ENCODE results near the gene RND1.
"Not testable (repeated sequence)": the region's sequence is repeated elsewhere in the genome, so short reads cannot be mapped to it uniquely, and the experiment has no call there.

The RND1 gene

DNA sequence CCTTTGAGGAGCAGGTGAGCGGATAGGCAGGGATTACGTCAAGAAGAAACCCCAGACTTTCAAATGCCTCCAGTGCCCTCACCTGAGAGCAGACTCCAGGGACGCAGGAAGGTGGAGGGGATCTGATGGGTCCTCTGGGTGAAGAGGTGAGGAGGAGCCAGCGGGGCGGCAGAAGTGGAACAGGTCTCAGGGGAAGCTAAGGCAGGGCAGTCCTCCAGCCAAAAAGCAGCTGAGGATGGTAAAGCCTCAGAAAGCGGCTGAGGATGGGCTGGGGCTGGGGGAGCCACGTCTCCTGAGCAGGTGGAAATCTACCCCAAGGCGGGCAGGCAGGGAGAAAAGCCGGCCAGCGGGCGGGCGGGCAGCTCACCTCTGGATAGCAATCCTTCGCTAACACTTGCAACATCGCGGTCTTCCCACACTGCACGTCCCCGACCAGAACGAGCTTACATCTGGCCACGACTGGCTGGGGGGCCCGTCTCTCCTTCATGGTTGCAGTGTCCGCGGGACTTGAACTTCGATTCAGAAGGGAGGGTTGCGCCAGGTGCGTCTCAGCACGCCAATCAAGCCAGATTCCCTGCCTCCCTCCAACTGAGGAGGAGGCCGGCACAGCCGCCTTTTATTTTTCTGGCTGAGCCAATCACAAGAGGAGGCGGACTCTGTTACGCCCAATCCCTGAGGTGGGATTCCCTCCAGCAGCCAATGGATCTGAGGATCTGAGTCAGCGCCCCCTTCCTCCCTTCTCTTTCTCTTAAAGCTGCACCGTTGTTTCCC, at the start of gene RND1:
RND1 (minus strand) TSS at position 590 of the 771 bp plus-strand sequence; CDS start at position 487, 103 bp downstream.
- DNase-seq = peak; percentile 70

DNA sequence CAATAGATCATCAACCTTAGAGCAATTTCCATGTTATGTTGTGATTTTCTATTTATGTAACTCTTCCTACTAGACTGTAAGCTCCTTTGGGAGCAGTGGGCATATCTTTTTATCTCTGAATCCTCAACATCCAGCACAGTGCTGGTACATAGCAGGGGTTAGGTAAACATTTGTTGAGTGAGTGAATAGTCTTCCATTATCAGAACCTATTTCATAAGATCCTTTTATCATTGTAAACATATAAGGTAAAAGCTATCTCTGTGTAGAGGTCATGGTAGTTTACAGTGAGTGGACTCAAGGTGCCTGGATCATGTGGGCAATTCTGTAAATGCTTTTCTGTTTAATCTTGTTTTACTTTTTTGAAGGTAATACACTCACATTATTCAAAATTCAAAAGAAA, 44.5 kb upstream of the RND1 start:
- no peak for DNase-seq

DNA sequence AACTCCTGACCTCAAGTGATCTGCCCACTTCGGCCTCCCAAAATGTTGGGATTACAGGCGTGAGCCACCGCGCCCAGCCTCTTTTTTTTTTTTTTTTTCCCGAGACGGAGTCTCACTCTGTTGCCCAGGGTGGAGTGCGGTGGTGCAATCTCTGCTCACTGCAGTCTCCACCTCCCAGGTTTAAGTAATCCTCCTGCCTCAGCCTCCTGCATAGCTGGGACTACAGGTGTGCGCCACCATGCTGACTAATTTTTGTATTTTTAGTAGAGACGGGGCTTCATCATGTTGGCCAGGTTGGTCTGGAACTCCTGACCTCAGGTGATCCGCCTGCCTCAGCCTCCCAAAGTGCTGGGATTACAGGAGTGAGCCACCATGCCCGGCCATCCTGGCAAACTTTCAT, 44.0 kb upstream of the RND1 start:
- DNase-seq = not testable (repeated sequence)

DNA sequence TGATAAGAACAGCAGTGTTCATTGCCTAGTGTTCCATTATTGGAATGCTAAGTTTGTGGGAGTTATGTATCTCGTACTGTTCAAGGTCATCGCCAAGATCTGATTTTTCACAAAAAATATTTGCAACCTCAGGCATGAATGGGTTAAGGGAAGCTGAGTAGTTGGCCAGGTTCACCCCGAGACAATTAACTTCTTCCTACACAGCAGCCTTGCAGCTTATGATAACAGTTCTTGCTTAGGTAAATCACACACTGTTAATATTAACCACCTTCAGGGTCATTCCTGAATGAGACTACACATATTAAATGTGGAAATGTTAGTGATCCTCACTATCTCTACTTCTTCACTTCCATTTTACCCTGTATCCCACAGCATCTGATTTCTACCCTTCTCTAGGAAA, 41.6 kb upstream of the RND1 start:
- no peak for DNase-seq

DNA sequence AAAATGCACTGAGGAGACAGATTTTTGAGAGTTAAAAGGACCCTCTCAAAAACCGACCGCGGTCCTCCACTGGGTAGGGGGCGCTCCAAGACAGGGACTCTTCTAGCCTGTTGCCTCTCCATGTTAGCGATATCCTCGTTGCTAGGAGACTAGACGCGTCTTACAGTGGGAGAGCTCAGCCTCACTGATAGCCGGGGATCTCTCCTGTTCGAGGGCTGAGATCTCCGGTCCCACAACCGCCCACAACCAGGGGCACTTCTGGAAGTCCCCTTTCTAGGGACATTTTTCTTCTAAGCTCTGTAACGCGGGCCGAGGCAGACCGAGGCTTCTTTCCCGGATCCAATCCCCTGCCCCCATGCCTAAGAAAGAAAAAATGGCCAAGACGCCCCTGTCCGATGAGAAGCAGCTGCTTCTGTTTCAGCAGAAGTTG, 38.3 kb upstream of the RND1 start:
- DNase-seq = peak; percentile 78

DNA sequence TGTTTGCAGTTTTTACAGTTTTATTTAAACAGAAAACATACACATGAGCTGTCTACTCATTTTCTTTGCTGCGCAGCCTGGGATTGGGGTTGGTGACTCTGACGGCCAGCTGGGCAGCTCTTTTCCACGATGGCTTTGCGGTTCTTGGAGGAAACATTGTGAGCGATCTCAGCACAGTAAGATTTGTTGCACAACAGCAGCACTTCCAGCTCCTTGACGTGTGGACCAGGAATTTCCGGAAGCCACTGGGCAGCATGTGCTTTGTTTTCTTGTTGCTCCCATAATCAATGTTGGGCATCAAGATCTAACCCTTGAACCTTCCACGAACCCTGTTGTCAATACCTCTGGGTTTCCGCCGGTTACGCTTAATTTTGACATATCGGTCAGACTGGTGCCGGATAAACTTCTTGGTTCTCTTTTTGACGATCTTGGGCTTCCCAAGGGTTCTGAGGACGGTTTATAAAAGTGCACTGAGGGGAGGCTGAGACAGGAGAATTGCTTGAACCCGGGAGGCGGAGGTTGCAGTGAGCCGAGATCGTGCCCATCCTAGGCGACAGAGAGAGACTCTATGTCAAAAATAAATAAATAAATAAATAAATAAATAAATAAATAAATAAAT, 37.8 kb upstream of the RND1 start:
- no peak for DNase-seq

DNA sequence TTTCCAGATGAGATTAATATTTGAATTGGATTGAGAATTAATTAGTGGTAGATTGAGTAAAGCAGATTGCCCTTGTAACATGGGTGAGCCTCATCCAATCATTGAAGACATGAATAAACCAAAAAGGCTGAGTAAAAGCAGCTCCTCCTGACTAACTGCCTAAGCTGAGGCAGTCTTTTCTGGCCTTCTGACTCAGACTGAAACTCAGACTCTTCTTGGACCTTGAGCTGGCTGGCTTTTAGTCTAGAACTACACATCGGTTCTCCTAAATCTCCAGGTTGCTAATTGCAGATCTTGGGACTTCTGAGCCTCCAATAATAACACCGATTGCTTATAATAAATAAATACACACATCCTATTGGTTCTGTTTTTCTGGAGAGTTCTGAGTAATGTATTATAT, 35.6 kb upstream of the RND1 start:
- no peak for DNase-seq

DNA sequence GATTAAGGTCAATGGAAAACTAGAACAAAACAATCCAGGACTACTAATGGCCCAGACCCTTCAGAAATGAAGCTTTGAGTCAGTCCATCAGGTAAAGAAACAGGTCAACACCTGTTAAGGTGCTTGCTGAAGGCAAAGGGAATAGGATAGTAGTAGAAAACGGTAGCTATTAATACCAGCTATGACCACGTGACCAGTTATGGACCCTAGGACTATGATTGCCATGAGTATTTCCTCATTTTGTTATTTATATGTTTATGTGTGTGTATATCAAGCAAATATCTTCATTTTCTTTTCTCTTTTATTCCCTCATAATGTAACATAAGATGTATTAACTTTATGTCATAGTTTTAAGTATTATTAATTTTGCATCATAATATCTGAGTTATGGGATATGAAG, 34.0 kb upstream of the RND1 start:
- DNase-seq = no peak

DNA sequence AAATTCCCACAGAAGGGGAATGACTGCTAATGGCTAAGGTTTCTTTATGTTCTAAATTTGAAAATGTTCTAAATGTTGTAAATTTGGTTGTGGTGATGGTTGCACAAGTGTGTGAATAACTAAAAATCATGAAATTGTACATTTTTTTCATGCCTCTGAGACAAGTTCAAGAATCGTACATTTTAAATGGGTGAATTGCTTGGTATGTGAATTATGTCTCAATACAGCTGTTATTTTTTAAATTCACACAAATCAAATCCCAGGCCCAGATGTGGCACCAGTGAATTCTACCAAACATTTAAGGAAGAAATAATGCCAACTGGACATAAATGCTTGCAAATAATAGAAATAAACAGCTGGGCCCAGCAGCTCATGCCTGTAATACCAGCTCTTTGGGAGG, 28.6 kb upstream of the RND1 start:
- DNase-seq = no peak

DNA sequence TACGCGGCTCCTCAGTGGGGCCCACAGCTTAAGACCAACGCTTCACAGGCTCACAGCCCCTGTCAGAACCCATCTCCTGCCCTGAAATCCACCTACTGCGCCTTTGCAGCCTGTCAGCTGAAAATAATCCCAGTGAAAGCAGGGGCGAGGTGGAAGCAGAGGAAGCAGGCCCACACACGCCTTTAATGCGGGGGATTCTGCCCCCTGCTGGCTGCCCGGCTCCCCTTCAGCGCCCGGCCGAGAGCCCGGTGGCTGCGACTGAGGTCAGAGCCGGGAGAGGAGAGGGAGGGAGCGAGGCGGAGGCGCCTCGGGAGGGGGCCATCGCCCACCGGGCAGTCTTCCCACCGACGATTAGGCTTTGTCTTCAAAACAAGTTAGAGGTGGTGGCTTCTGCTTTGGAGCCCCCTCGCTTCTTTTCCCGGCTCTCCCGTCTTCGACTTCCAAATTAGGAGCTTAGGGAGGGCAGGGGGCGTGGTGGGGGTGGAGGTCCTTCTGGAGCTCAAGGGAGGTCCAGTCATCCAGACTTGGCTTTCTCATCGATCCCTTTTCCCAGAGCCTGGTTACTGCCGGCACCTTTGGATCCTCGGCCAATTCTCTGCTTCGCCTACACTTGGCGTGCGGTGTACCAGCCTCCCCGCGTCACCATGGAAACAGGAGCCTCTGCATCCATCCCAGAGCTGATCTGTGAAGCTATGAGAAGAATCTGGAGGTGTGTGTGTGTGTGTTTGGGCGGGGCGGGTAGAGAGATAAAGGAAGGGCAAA, 25.2 kb upstream of the RND1 start:
- DNase-seq = peak; percentile 74

DNA sequence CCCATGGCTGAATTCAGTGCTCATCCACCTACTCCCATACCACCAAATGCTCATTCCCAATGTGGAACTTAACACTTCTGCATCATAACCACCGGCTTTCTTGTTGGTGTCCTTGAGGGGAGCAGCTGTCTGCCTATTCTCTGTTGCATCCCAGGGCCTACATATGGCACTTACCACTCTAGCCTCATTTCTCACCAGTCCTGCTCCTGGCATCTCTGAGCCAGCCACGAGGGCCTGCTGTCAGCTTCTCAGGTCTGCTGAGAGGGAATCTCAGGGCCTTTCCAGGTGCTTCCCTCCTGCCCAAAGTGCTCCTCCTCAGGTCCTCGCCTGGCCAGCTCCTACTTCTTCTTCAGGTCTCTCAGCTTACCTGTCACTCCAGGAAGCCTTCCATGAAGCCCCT, 24.0 kb upstream of the RND1 start:
- no peak for DNase-seq

DNA sequence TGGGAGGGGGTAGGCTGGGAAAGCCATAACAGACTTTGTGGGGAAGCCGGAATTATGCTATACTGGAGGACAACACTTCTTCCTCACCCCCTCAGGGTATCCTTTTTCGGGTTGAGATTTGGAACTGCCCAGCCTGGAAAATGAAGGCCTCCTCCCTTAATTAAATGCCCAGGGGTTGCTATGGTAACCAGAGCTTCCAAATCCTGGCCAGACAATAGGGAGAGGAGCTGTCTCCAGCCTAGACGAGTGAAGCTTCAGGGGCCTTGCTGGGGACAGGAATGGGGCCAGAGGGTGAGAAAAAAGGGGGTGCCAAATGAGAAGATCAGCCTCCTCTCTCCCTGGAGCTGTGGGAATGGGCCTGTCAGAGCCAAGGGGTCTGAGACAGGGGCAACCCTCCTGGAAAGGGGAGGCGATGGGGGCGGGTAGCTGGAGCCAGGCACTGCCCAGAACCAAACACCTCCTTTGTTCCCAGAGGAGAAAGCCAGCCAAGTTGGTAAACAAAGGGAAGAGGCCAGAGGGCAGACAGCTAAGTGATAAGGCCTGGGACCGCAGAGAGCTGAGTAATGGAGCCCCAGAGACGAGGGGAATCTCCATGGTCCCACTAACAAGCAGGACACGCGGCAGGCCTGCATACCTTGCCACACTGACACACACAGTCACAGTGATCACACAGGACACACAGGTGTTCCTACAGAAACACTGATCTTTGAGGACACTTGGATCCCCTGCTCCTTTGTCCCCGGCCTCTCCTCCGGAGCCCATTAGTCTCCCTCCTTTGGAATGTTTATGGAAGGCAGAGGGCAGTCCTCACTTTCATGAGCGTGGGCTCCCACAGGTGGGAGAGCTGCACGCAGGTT, 17.9 kb upstream of the RND1 start:
- no peak for DNase-seq

DNA sequence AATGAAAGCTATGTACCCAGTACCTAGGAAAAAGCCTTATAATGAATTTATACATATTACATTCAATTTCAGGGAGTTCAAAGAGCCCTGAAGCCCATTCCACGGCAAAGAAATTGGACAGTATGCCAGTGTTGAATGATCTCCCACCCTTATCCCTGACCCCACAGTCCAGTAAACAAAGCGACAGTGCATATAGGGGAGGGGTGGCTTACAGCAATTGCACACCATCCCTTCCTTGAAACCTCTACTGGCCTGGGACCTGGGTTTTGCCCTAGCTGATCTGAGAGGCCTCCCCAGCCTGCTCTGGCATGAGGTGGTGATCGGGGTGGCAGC, 17.3 kb upstream of the RND1 start:
- DNase-seq = no peak

DNA sequence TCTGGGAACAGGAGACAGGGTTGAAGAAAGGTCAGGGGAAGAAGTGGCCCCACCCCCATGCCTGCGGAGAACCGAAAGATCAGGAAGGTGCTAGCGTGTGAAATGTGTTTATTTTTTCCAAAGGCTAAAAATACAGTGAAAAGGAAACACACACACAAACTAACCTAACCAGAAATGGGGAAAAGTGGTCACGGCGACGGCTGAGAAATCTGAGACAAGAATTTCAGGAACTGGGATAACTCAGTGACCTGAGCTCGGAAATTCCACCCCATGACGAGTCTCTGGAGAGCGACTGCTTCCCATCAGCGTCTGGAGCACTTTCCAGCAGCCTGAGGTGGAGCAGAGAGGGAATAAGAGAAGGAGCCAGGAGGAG, 16.6 kb upstream of the RND1 start:
- no peak for DNase-seq

DNA sequence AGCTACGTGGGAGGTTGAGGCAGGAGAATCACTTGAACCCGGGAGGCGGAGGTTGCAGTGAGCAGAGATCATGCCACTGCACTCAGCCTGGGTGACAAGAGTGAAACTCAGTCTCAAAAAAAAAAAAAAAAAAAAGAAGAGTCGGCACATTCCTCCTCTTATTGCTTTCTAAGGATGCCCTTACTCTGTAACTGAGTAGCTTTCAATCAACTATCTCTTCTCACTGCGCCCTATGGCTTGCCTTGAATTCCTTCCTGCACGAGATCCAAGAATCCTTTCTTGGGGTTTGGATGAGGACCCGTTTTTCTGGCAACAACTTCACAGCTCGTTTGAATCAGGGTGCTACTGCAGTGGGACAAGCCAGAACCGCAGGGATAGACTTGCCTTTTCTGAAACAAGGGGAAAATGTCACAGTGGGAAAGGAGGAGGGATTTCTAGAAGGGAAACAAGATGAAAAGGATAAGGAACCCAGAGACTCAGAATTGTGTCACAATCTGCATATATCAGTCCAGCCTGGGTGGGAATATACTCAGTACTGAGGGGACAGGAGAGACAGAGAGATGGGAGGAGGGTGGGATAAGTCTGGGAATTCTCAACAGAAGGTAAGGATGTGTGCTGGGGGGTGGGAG, 16.1 kb upstream of the RND1 start:
- no peak for DNase-seq

DNA sequence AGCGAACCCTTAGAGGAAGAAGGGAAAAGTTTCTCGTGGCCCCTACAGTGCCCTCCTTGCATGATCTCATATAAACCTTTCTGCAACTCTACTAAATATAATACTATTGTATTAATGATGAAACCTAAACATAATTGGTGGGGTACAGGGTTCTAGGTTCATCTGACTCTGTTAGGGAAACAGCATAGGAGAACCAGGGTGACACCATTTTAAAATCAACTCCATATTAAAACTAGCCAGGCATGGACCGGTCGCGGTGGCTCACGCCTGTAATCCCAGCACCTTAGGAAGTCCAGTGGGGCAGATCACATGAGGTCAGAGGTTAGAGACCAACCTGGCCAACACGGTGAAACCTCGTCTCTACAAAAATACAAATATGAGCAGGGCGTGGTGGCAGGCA, 15.0 kb upstream of the RND1 start:
- no peak for DNase-seq

DNA sequence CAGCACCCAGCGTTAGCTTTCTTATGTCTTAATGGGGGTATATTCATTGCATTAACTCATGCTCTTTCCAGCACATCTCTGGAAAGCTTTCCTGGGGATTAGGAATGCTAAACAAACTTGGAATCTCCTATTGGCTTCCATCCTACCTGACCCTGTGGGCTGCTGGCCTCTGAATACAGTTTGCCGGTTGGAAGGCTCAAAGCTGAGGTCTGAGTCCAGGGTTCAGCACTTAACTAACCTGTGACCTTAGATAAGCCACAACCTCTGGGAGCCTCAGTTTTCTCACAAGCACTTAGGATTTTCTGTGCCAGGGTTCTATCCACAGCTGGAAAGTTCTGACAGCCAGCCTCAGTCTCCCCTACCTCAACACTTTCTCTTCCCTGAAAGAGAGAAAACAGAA, 12.9 kb upstream of the RND1 start:
- no peak for DNase-seq

DNA sequence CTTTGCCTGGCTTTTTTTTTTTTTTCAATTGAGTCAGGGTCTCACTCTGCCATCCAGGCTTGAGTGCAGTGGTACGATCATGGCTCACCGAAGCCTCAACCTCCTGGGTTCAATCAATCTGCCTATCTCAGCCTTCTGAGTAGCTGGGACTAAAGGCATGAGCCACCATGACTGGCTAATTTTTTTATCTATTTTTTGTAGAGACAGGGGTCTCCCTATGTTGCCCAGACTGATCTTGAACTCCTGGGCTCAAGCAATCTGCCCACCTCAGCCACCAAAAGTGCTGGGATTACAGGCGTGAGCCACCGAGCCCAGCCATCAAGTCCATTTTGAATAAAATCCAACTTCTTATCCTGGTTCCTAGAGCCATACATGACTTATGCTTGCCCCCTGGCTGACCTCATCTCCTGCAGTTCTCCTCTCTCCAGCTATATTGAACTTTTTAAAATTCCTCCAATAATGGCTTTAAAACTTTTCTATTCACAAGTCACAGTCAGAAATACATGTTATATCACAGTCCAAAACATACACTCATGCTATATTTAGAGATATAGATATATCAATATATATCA, 10.4 kb upstream of the RND1 start:
- no peak for DNase-seq

DNA sequence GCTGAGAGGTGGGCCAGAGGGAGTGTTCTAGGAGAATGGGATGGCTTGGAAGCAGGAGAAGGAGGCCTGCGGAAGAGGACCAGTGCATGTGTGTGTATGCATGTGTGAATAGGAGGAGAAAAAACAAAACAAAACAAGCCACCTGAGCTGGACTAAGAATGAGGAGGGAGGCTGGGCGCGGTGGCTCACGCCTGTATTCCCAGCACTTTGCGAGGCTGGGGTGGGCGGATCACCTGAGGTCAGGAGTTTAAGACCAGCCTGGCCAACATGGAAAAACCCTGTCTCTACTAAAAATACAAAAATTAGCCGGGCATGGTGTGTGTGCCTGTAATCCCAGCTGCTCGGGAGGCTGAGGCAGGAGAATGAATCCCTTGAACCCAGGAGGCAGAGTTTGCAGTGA, 7.9 kb upstream of the RND1 start:
- not testable (repeated sequence) for DNase-seq

DNA sequence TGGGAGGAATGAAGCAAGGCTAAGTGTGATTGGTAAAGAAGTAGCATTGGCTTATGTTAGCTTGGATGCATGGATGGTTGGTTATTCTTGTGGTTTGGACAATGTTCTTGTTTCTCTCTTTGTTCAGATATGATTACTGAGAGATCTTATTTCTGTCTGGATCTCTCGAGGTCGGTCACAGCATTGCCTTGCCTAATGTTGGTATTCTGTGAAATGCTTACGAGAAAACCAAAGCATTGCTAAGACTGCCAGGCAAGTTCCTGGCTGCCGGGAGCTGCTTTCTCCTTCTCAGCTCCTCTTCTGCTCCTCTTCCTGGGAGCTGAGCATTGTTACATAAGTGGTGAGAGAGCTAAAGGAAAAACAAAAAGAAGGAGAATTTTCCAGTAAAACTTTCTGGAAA, 7.4 kb upstream of the RND1 start:
- no peak for DNase-seq

DNA sequence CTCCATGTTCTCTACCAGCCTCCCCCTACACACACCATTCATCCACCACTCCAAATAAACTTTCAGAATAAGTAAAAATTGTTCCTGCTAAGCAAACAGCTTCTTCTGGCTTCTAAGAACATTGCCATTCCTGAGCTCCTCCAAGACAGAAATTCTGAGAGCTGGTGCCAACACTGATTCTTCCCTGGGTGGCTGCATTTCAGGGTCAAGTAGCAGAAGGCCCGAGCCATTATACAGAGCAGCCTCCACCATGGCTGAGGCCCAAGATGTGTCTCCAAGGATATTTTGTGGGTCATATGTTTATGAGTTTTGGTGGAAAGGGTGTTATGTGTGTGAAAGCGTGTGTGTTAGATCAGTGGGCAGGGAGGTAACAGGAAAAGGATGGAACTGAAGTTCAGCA, 3.5 kb upstream of the RND1 start:
- no peak for DNase-seq

DNA sequence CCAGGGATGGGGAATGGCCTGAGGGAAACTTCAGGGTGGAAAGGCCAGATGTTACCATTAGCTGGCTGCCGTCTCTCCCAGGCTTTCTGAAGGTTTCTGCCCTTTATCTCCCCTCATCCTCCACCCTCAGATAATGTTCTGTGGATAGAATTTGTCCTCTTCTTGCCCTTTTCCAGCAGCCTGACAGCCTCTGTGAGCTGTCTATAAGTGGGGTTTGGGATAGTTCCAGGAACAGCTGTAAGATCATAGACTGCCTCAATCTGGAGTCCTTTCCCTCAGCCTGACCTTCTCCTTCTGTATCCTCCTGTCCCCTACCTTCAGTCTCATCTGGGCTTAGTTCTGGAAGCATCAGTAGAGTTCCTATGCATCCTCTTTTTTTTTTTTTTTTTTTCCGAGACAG, 2.8 kb upstream of the RND1 start:
- no peak for DNase-seq
